GM12891 (cell line): ENCODE results near the gene TECTB.

ENCODE experiments used
- POLR2A ChIP-seq: IDR thresholded peaks from 2 replicates; pipeline ENCODE4 v1.6.1; 2011; ENCODE audit warnings: low read depth, low read length, control low read depth
- POLR2AphosphoS5 ChIP-seq: IDR thresholded peaks from 2 replicates; pipeline ENCODE4 v1.6.1; 2011; ENCODE audit warnings: low read depth, low read length, control low read depth
- SPI1 ChIP-seq: IDR thresholded peaks from 2 replicates; pipeline ENCODE4 v1.6.1; 2011; ENCODE audit warnings: low read depth, low read length, control low read depth

DNA sequence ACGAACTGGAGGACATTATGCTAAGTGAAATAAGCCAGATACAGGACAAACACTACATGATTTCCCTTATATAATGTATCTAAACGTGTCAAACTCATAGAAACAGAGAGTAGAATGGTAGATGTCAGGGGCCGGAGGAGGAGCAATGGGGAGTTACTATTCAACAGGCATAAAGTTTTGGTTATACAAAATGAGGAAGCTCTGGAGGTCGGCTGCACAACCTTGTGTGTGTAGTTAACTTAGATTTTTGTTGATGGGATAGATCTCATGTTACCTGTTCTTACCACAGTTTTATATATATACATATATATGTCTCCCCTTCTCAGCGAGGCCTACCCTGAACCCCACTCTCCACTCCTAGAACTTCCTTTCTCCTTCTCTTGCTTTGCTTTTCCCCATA, 22.4 kb upstream of the TECTB start:
- TF ChIP-seq POLR2AphosphoS5 (no peak), POLR2A (no peak), SPI1 (no peak)
